GM23338 (cell line): ENCODE data around the gene TUFT1. TPM values are rescaled to one million over a fixed set of nuclear protein-coding genes. Genes with fewer than 3 reads are reported as not detected.

Experiments used
- ATAC-seq: fragments of 200-7000 bp; cut with Tn5 transposase; 3 replicates; pipeline ENCODE4 v1.9.1; 2020
- DNase-seq: peaks from one replicate; pipeline ENCODE4 v3.0.0-alpha.2; 2015; ENCODE audit warnings: low spot score
- H2AFZ ChIP-seq: fragments of 200-600 bp; sonication (generic); 2 replicates; pipeline ENCODE4 v1.8.0; 2016; ENCODE audit warnings: antibody characterized with exemption, mild to moderate bottlenecking, moderate library complexity
- H3F3A ChIP-seq: fragments of 200-600 bp; sonication (generic); replicated peaks from 2 replicates; pipeline ENCODE4 v1.8.0; 2017; ENCODE audit warnings: antibody characterized with exemption, mixed run types, low read depth
- H3K27ac ChIP-seq: fragments of 200-600 bp; sonication (generic); 2 replicates; pipeline ENCODE4 v1.6.1; 2016; ENCODE audit warnings: low read depth
- H3K27me3 ChIP-seq: fragments of 200-600 bp; sonication (generic); 2 replicates; pipeline ENCODE4 v1.8.0; 2016; ENCODE audit warnings: mild to moderate bottlenecking, mixed run types, moderate library complexity; ENCODE audit not compliant: insufficient read depth
- H3K36me3 ChIP-seq: fragments of 200-600 bp; sonication (generic); 2 replicates; pipeline ENCODE4 v1.8.0; 2016; ENCODE audit warnings: mild to moderate bottlenecking; ENCODE audit not compliant: insufficient read depth
- H3K4me1 ChIP-seq: fragments of 200-600 bp; sonication (generic); 2 replicates; pipeline ENCODE4 v1.8.0; 2016; ENCODE audit warnings: mild to moderate bottlenecking, moderate library complexity; ENCODE audit not compliant: insufficient read depth
- H3K4me2 ChIP-seq: fragments of 200-600 bp; sonication (generic); 2 replicates; pipeline ENCODE4 v1.7.1; 2017; ENCODE audit warnings: mixed run types
- H3K4me3 ChIP-seq: fragments of 200-600 bp; sonication (generic); 2 replicates; pipeline ENCODE4 v1.6.1; 2016; ENCODE audit warnings: mixed run types
- H3K79me2 ChIP-seq: fragments of 200-600 bp; sonication (generic); replicated peaks from 2 replicates; pipeline ENCODE4 v1.8.0; 2017; ENCODE audit warnings: mild to moderate bottlenecking; ENCODE audit not compliant: insufficient read depth
- H3K9me2 ChIP-seq: fragments of 200-600 bp; sonication (generic); 2 replicates; pipeline ENCODE4 v1.8.0; 2017; ENCODE audit not compliant: insufficient read depth
- H4K20me1 ChIP-seq: fragments of 200-600 bp; sonication (generic); replicated peaks from 2 replicates; pipeline ENCODE4 v1.8.0; 2017; ENCODE audit warnings: mild to moderate bottlenecking; ENCODE audit not compliant: insufficient read depth
- H3K27ac Mint-ChIP-seq: 2 replicates; pipeline ENCODE4 v1.8.0; 2020; ENCODE audit warnings: inconsistent platforms, mild to moderate bottlenecking, moderate library complexity, mixed read lengths
- H3K27me3 Mint-ChIP-seq: 3 replicates; pipeline ENCODE4 v1.8.0; 2022; ENCODE audit warnings: low read depth, mild to moderate bottlenecking, moderate library complexity, mixed read lengths, inconsistent platforms; ENCODE audit not compliant: insufficient read depth, poor library complexity
- H3K36me3 Mint-ChIP-seq: 3 replicates; pipeline ENCODE4 v1.8.0; 2021; ENCODE audit warnings: low read depth, mild to moderate bottlenecking, inconsistent platforms, moderate library complexity, mixed read lengths
- H3K4me1 Mint-ChIP-seq: 3 replicates; pipeline ENCODE4 v1.8.0; 2020; ENCODE audit warnings: mild to moderate bottlenecking, inconsistent platforms, mixed read lengths
- H3K4me3 Mint-ChIP-seq: 3 replicates; pipeline ENCODE4 v1.8.0; 2021; ENCODE audit warnings: moderate library complexity, mild to moderate bottlenecking, inconsistent platforms, mixed read lengths
- H3K9me3 Mint-ChIP-seq: 3 replicates; pipeline ENCODE4 v1.8.0; 2020; ENCODE audit warnings: moderate library complexity, mild to moderate bottlenecking, inconsistent platforms, mixed read lengths
- EZH2 ChIP-seq: fragments of 200-600 bp; sonication (generic); IDR thresholded peaks from one replicate; pipeline ENCODE4 v1.8.0; 2017; ENCODE audit warnings: antibody characterized with exemption, mild to moderate bottlenecking, low read depth; ENCODE audit not compliant: unreplicated experiment
- EZH2phosphoT487 ChIP-seq: fragments of 200-600 bp; sonication (generic); IDR thresholded peaks from one replicate; pipeline ENCODE4 v1.8.1; 2018; ENCODE audit warnings: antibody characterized with exemption; ENCODE audit not compliant: unreplicated experiment
- JUNB ChIP-seq: IDR thresholded peaks from one replicate; pipeline ENCODE4 v1.6.1; 2016; ENCODE audit warnings: antibody characterized with exemption; ENCODE audit not compliant: unreplicated experiment
- NANOG ChIP-seq: IDR thresholded peaks from 2 replicates; pipeline ENCODE4 v1.6.1; 2016; ENCODE audit warnings: antibody characterized with exemption, borderline replicate concordance
- POLR2AphosphoS5 ChIP-seq: IDR thresholded peaks from 2 replicates; pipeline ENCODE4 v1.6.1; 2016; ENCODE audit warnings: antibody characterized with exemption, low read depth
- STAT1 ChIP-seq: IDR thresholded peaks from one replicate; pipeline ENCODE4 v1.6.1; 2016; ENCODE audit warnings: antibody characterized with exemption; ENCODE audit not compliant: unreplicated experiment
- ZNF114 ChIP-seq: fragments of 250-450 bp; sonication (Bioruptor Pico); IDR thresholded peaks from 2 replicates; pipeline ENCODE4 v1.5.0; 2020; ENCODE audit warnings: mild to moderate bottlenecking, moderate library complexity
- ZNF331 ChIP-seq: fragments of 250-450 bp; sonication (Bioruptor Pico); IDR thresholded peaks from 2 replicates; pipeline ENCODE4 v1.5.0; 2020; ENCODE audit warnings: low read depth, mild to moderate bottlenecking, moderate library complexity
- polyA plus RNA-seq: library from polyadenylated mRNA; unstranded; fragments of >200 nt; fragmentation: Nextera tagmentation; extraction: Ambion mirVana; gene quantifications from 2 replicates; pipeline ENCODE4 v1.2.1, GENCODE V29; 2016
- total RNA-seq: library from RNA; depleted of rRNA; stranded (reverse); fragments of >200 nt; shearing (Covaris generic); gene quantifications from 2 replicates; pipeline ENCODE4 v1.2.3, GENCODE V29; 2014
- TF ChIP-seq, protein P1 (sequence below), 2 experiments: fragments of 200-600 bp in 1 of 2; sonication (generic) in 1 of 2; conservative IDR thresholded peaks; 2 replicates each; pipeline versions ENCODE4 v1.5.1 to v1.6.1; 2016 to 2017; ENCODE audit warnings: antibody characterized with exemption in 2 of 2, low read depth in 2 of 2, mild to moderate bottlenecking in 2 of 2, moderate library complexity in 1 of 2

The TUFT1 gene
- total and polyA plus RNA-seq, 2 experiments from 2014 or later: 6.0 to 11.9 TPM

DNA sequence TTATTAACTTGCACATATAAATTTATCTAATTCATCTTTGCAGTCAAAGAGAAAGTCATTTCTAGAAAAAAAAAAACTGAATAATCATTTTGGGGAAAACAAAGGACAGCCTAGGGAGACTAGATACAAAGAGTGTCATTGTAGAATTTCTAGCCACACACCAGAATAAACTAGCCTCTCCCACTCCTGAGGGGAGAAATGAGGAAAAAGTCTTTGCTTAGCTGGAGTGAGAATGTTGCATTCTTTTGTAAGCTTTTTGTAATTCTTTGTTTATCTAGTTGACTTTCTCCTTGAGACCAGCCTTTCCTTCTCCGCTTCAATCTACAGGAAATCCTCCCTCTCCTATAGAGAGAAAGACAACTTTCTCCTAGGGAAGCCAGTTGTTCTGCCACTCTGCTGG lies 44.8 kb upstream of the TUFT1 start:
- Histone ChIP-seq H3K4me1 (no peaks in the 10 kb centered on the region; the same call in 1 of the 2 replicates), H3K4me2 (no peak overlapping the region), H3K27ac (no peak overlapping the region), H3K4me3 (no peak overlapping the region), H4K20me1 (no peaks in the 10 kb centered on the region), H2AFZ (peak overlapping the region; percentile 66), H3K9me2 (no peaks in the 10 kb centered on the region), H3K27me3 (no peaks in the 10 kb centered on the region), H3F3A (no peaks in the 10 kb centered on the region), H3K79me2 (no peaks in the 10 kb centered on the region), H3K36me3 (no peaks in the 10 kb centered on the region)
- ATAC-seq: no peak
- Mint-ChIP-seq H3K27me3 (peaks cover 4% of the 10 kb centered on the region), H3K36me3 (no peaks in the 10 kb centered on the region), H3K4me3 (no peak overlapping the region), H3K4me1 (peaks cover 4% of the 10 kb centered on the region; the same call in 1 of the 3 replicates), H3K27ac (no peak overlapping the region), H3K9me3 (no peaks in the 10 kb centered on the region)
- DNase-seq: no peak
- TF ChIP-seq EZH2: no peak
- TF ChIP-seq NANOG: no peak
- no peak for TF ChIP-seq JUNB
- TF ChIP-seq ZNF331 (CRISPR knock-in tag): no peak
- TF ChIP-seq, protein P1, sequence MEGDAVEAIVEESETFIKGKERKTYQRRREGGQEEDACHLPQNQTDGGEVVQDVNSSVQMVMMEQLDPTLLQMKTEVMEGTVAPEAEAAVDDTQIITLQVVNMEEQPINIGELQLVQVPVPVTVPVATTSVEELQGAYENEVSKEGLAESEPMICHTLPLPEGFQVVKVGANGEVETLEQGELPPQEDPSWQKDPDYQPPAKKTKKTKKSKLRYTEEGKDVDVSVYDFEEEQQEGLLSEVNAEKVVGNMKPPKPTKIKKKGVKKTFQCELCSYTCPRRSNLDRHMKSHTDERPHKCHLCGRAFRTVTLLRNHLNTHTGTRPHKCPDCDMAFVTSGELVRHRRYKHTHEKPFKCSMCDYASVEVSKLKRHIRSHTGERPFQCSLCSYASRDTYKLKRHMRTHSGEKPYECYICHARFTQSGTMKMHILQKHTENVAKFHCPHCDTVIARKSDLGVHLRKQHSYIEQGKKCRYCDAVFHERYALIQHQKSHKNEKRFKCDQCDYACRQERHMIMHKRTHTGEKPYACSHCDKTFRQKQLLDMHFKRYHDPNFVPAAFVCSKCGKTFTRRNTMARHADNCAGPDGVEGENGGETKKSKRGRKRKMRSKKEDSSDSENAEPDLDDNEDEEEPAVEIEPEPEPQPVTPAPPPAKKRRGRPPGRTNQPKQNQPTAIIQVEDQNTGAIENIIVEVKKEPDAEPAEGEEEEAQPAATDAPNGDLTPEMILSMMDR (conservative IDR thresholded peaks at IDR 0.05; ENCODE audit: low read depth in 2 of 2): no peak
- no peak for TF ChIP-seq ZNF114 (CRISPR knock-in tag)
- TF ChIP-seq STAT1: no peak
- no peak for TF ChIP-seq POLR2AphosphoS5
- TF ChIP-seq EZH2phosphoT487: no peak

DNA sequence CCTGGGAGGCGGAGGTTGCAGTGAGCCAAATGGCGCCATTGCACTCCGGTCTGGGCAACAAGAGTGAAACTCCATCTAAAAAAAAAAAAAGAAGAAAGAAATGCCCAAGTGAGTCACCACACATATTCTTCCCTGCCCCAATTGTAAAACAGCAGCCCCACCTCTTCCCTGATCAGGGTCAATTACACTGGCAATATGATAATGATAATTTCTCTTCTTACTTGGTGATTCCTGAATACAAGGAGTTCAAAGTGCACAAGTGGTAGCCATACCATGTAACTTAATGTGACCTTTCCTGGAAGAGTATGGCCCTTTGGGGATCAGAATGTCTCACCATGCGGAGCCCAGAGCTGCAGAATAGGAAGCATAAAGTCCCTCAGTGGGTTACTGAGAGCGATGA lies 40.7 kb upstream of the TUFT1 start:
- ATAC-seq (no peak), DNase-seq (no peak)
- Histone ChIP-seq H3K27me3 (no peaks in the 10 kb centered on the region), H3K4me1 (no peaks in the 10 kb centered on the region; the same call in 1 of the 2 replicates), H4K20me1 (no peaks in the 10 kb centered on the region), H3K9me2 (no peaks in the 10 kb centered on the region), H3K4me2 (no peak overlapping the region), H2AFZ (no peak overlapping the region), H3K27ac (no peak overlapping the region), H3K4me3 (no peak overlapping the region), H3K79me2 (no peaks in the 10 kb centered on the region), H3F3A (no peaks in the 10 kb centered on the region), H3K36me3 (no peaks in the 10 kb centered on the region)
- Mint-ChIP-seq H3K9me3 (no peaks in the 10 kb centered on the region), H3K4me3 (no peak overlapping the region), H3K4me1 (peaks cover 6% of the 10 kb centered on the region; the same call in 1 of the 3 replicates), H3K27me3 (no peaks in the 10 kb centered on the region), H3K36me3 (no peaks in the 10 kb centered on the region), H3K27ac (no peak overlapping the region)
- TF ChIP-seq, protein P1 (conservative IDR thresholded peaks at IDR 0.05; ENCODE audit: low read depth in 2 of 2): no peak
- TF ChIP-seq ZNF114 (CRISPR knock-in tag) (no peak), NANOG (no peak)
